Measurements from ENCODE around the gene DSTN.

- TF ChIP-seq, protein P1, sequence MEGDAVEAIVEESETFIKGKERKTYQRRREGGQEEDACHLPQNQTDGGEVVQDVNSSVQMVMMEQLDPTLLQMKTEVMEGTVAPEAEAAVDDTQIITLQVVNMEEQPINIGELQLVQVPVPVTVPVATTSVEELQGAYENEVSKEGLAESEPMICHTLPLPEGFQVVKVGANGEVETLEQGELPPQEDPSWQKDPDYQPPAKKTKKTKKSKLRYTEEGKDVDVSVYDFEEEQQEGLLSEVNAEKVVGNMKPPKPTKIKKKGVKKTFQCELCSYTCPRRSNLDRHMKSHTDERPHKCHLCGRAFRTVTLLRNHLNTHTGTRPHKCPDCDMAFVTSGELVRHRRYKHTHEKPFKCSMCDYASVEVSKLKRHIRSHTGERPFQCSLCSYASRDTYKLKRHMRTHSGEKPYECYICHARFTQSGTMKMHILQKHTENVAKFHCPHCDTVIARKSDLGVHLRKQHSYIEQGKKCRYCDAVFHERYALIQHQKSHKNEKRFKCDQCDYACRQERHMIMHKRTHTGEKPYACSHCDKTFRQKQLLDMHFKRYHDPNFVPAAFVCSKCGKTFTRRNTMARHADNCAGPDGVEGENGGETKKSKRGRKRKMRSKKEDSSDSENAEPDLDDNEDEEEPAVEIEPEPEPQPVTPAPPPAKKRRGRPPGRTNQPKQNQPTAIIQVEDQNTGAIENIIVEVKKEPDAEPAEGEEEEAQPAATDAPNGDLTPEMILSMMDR (IDR thresholded peaks at IDR 0.05), result no peak
- no peak for TF ChIP-seq EP300 (IDR thresholded peaks at IDR 0.05)
Observed at GRCh38 chr20:17612287-17612991, 42.6 kb downstream of the DSTN start.

Measured in tibial nerve (tissue), 4 donors.